ENCODE results near the gene EEF2.

The EEF2 gene

GRCh38 chr19:3984908-3985642, at the start of gene EEF2:
Gene EEF2, minus strand, starts transcription at chr19:3985463. Its CDS starts 83 bp downstream, at chr19:3985380.
- DNase-seq (ENCODE audit: low spot score): peak; percentile 94

GRCh38 chr19:4034048-4035017, 49.1 kb upstream of the EEF2 start:
- no peak for DNase-seq (ENCODE audit: low spot score)

- DNase-seq (ENCODE audit: low spot score): no peak
Observed at GRCh38 chr19:4033028-4033956, 48.0 kb upstream of the EEF2 start.

- no peak for DNase-seq (ENCODE audit: low spot score)
Observed at GRCh38 chr19:4032436-4032835, 47.2 kb upstream of the EEF2 start.

GRCh38 chr19:4031420-4031819, 46.2 kb upstream of the EEF2 start:
- DNase-seq (ENCODE audit: low spot score): no peak

- no peak for DNase-seq (ENCODE audit: low spot score)
Observed at GRCh38 chr19:4030981-4031380, 45.7 kb upstream of the EEF2 start.

GRCh38 chr19:4030552-4030951, 45.3 kb upstream of the EEF2 start:
- DNase-seq (ENCODE audit: low spot score): no peak

GRCh38 chr19:4029247-4029614, 44.0 kb upstream of the EEF2 start:
- DNase-seq (ENCODE audit: low spot score): no peak

GRCh38 chr19:4028334-4029246, 43.3 kb upstream of the EEF2 start:
- no peak for DNase-seq (ENCODE audit: low spot score)

GRCh38 chr19:4027146-4027545, 41.9 kb upstream of the EEF2 start:
- DNase-seq (ENCODE audit: low spot score): no peak

GRCh38 chr19:4025317-4025716, 40.1 kb upstream of the EEF2 start:
- DNase-seq (ENCODE audit: low spot score): no peak

- no peak for DNase-seq (ENCODE audit: low spot score)
Observed at GRCh38 chr19:4023600-4024398, 38.5 kb upstream of the EEF2 start.

GRCh38 chr19:4019578-4019977, 34.3 kb upstream of the EEF2 start:
- peak; percentile 31 for DNase-seq (ENCODE audit: low spot score)

GRCh38 chr19:4018775-4019504, 33.7 kb upstream of the EEF2 start:
- peak; percentile 50 for DNase-seq (ENCODE audit: low spot score)

- peak; percentile 48 for DNase-seq (ENCODE audit: low spot score)
Observed at GRCh38 chr19:4018140-4018613, 32.9 kb upstream of the EEF2 start.

GRCh38 chr19:4016903-4017638, 31.8 kb upstream of the EEF2 start:
- no peak for DNase-seq (ENCODE audit: low spot score)

- no peak for DNase-seq (ENCODE audit: low spot score)
Observed at GRCh38 chr19:4016486-4016885, 31.2 kb upstream of the EEF2 start.

GRCh38 chr19:4015705-4016402, 30.6 kb upstream of the EEF2 start:
- no peak for DNase-seq (ENCODE audit: low spot score)

Data from left forelimb (tissue), 1 donor.